GM19193 (cell line): ENCODE data around the gene TENT4A.

Experiments
- POLR2A ChIP-seq: IDR thresholded peaks from 4 replicates; pipeline ENCODE4 v1.6.1; 2011; ENCODE audit not compliant: insufficient read depth, insufficient read length; ENCODE audit errors: extremely low read depth

The TENT4A gene

GRCh38 chr5:6791031-6791430, 77.8 kb downstream of the TENT4A start:
- no peak for TF ChIP-seq POLR2A

GRCh38 chr5:6792376-6792775, 79.1 kb downstream of the TENT4A start:
- no peak for TF ChIP-seq POLR2A

- no peak for TF ChIP-seq POLR2A
Observed at GRCh38 chr5:6792911-6793471, 79.8 kb downstream of the TENT4A start.

- no peak for TF ChIP-seq POLR2A
Observed at GRCh38 chr5:6801236-6801635, 88.0 kb downstream of the TENT4A start.

GRCh38 chr5:6803981-6804550, 90.8 kb downstream of the TENT4A start:
- no peak for TF ChIP-seq POLR2A

- no peak for TF ChIP-seq POLR2A
Observed at GRCh38 chr5:6804766-6805501, 91.7 kb downstream of the TENT4A start.

- no peak for TF ChIP-seq POLR2A
Observed at GRCh38 chr5:6805841-6806240, 92.6 kb downstream of the TENT4A start.
